AG04449 (cell line): ENCODE results near the gene YPEL5.

Experiments used
- CTCF ChIA-PET: fragments of 350-600 bp; formaldehyde crosslinking; extraction: SDS; loops from one replicate; lab custom pipeline; 2021; ENCODE audit warnings: antibody characterized with exemption; lab: Yijun Ruan, JAX
- POLR2A ChIA-PET: fragments of 400-600, 350-600 bp; formaldehyde crosslinking; extraction: SDS; loops from one replicate; lab custom pipeline; 2020; ENCODE audit warnings: antibody characterized with exemption, inconsistent platforms; lab: Yijun Ruan, JAX
- DNase-seq: peaks from one replicate; pipeline ENCODE4 v3.0.0-alpha.2; 2010; ENCODE audit warnings: low read depth, low spot score
- H3K4me3 ChIP-seq: 2 replicates; pipeline ENCODE4 v1.5.1; 2011; ENCODE audit warnings: low read depth, mild to moderate bottlenecking, control low read depth, low read length
- CTCF ChIP-seq: IDR thresholded peaks from one replicate; pipeline ENCODE4 v1.5.1; 2011; ENCODE audit warnings: mild to moderate bottlenecking, moderate library complexity, low read length, control low read depth, inconsistent platforms; ENCODE audit not compliant: insufficient read depth; ENCODE audit errors: missing control alignments

YPEL5 gene

DNA sequence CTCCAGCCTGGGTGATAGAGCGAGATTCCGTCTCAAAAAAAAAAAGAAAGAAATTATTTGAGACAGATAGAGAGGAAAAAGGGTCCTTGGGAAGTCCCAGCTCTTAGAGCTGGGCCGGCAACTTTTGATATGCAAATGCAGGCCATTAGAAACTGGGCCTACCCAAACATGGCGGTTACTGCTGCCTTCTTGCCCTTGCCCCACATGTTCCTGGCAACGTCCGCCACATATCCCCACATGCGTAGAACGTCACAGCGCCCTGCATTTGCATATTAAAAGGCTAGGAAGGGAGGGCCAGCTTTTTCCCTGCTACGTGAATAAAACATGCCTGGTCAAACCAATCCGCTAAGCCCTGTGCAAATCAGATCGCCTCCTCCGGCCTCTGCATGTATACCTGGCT, 43.8 kb downstream of the YPEL5 start:
- no peak overlapping the region for H3K4me3 ChIP-seq
- ChIA-PET POLR2A (no interaction called here), CTCF (interaction anchor here (1.3 kb wide), 1 partner anchor 22 kb away, joined by 5 read pairs; no protein-coding TSS in a partner anchor)
- TF ChIP-seq CTCF = no peak
- no peak for DNase-seq

- no peak for TF ChIP-seq CTCF
- no peak for DNase-seq
- ChIA-PET POLR2A (no interaction called here), CTCF (interaction anchor here (1.3 to 3.6 kb wide), 2 partner anchors 22 to 26 kb away, joined by 5 to 25 read pairs; no protein-coding TSS in a partner anchor)
- H3K4me3 ChIP-seq = no peak overlapping the region
Measured at GRCh38 chr2:30191107-30191506, 44.3 kb downstream of the YPEL5 start.

DNA sequence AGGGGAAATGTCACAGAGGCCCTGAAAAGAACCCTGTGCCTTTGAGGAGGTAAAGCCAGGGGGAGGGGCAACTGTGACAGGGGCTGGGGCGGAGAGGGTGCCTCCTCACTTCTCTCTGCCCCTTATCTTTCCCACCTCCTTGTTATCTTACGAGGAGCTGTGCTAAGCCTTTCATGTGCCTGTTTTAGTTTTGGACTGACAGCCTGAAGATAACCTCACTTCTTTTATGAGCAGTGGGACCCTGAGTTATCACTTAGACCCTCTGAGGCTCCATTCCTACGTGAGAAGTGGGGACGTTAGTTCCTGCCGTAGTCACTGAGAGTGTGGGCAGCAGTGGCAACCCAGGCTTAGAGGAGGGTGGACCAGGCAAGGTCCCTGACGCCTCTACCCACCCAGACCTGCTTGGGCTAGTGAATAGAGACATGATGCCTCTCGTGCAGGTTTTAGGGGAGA, 45.0 kb downstream of the YPEL5 start:
- DNase-seq = no peak
- ChIA-PET POLR2A (no interaction called here), CTCF (interaction anchor here (0.9 to 3.6 kb wide), 5 partner anchors 17 to 522 kb away, joined by 3 to 25 read pairs (median 4); no protein-coding TSS in a partner anchor)
- H3K4me3 ChIP-seq = no peak overlapping the region
- no peak for TF ChIP-seq CTCF

- H3K4me3 ChIP-seq = no peak overlapping the region
- no peak for DNase-seq
- POLR2A ChIA-PET = no interaction called here
- TF ChIP-seq CTCF = no peak
- CTCF ChIA-PET = interaction anchor here (0.9 to 3.6 kb wide), 5 partner anchors 16 to 521 kb away, joined by 3 to 25 read pairs (median 4); no protein-coding TSS in a partner anchor
Measured at GRCh38 chr2:30192314-30192713, 45.5 kb downstream of the YPEL5 start.

DNA sequence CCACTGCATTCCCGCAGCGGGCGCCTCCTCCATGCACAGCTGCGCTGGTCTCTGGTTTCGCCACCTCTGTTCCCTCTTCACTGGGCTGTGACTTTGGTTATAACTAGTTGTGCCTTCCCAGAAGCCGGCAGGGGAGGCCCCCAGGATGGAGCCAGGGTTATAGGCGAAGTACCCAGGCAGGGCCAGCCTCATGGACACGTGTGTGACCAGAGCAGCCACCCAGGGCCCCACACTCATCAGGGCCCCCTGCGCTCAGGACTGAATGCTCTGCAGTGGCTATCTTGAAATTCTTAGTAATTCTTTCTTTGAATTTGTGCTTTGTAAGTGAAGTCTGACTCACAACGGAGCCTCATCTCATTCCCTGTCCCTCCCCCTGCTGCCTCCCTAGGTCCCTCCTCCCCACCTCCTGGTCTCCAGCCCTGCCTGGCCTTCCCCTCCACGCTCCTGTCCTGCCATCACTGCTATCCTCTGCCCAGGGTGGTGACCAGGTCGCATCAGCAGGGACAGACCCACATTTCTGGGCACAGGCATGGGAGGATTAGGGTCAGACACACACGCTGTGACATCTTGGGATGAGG, 46.4 kb downstream of the YPEL5 start:
- DNase-seq = no peak
- no peak for TF ChIP-seq CTCF
- POLR2A ChIA-PET = no interaction called here
- CTCF ChIA-PET = interaction anchor here (0.9 to 3.6 kb wide), 6 partner anchors 15 to 520 kb away, joined by 3 to 25 read pairs (median 8); no protein-coding TSS in a partner anchor
- H3K4me3 ChIP-seq = no peak overlapping the region

GRCh38 chr2:30194421-30194820, 47.6 kb downstream of the YPEL5 start:
- no peak for DNase-seq
- no peak overlapping the region for H3K4me3 ChIP-seq
- no peak for TF ChIP-seq CTCF
- ChIA-PET POLR2A (no interaction called here), CTCF (interaction anchor here (1.4 to 3.6 kb wide), 3 partner anchors 14 to 517 kb away, joined by 6 to 25 read pairs (median 9); no protein-coding TSS in a partner anchor)
